Inflammatory macrophage treated with lipopolysaccharide for 4 hours (primary cell): Measurements from ENCODE around the gene NMUR1.

ENCODE experiments used
- DNase-seq: peaks from one replicate; pipeline ENCODE4 v3.0.0-alpha.2; 2020

NMUR1 gene

GRCh38 chr2:231549446-231550239 is 19.4 kb upstream of the NMUR1 start:
- DNase-seq = no peak

GRCh38 chr2:231548752-231549151 is 18.5 kb upstream of the NMUR1 start:
- DNase-seq = no peak

- no peak for DNase-seq
Measured at GRCh38 chr2:231547315-231548110, 17.3 kb upstream of the NMUR1 start.

- peak; percentile 47 for DNase-seq
Measured at GRCh38 chr2:231546014-231546715, 15.9 kb upstream of the NMUR1 start.

GRCh38 chr2:231545105-231545902 is 15.1 kb upstream of the NMUR1 start:
- DNase-seq = peak; percentile 94

GRCh38 chr2:231542136-231542535 is 11.9 kb upstream of the NMUR1 start:
- no peak for DNase-seq

GRCh38 chr2:231541645-231542044 is 11.4 kb upstream of the NMUR1 start:
- peak; percentile 25 for DNase-seq

GRCh38 chr2:231539991-231540390 is 9.7 kb upstream of the NMUR1 start:
- no peak for DNase-seq

- DNase-seq = no peak
Measured at GRCh38 chr2:231535961-231536360, 5.7 kb upstream of the NMUR1 start.

- no peak for DNase-seq
Measured at GRCh38 chr2:231533777-231534125, 3.5 kb upstream of the NMUR1 start.

- DNase-seq = no peak
Measured at GRCh38 chr2:231533086-231533776, 3.0 kb upstream of the NMUR1 start.

- no peak for DNase-seq
Measured at GRCh38 chr2:231532756-231533035, 2.5 kb upstream of the NMUR1 start.

GRCh38 chr2:231531883-231532755 is 1.9 kb upstream of the NMUR1 start:
- DNase-seq = no peak

- DNase-seq = no peak
Measured at GRCh38 chr2:231531466-231531865, 1.2 kb upstream of the NMUR1 start.

GRCh38 chr2:231528636-231529030 is 1.6 kb downstream of the NMUR1 start:
- DNase-seq = no peak

- no peak for DNase-seq
Measured at GRCh38 chr2:231527955-231528635, 2.1 kb downstream of the NMUR1 start.

GRCh38 chr2:231527091-231527395 is 3.2 kb downstream of the NMUR1 start:
- no peak for DNase-seq

- DNase-seq = no peak
Measured at GRCh38 chr2:231526341-231527090, 3.7 kb downstream of the NMUR1 start.

- DNase-seq = no peak
Measured at GRCh38 chr2:231525248-231526163, 4.7 kb downstream of the NMUR1 start.
